GF-D8 (cell line): Measurements from ENCODE around the gene LAMC1.
"Not testable (repeated sequence)": the region's sequence is repeated elsewhere in the genome, so short reads cannot be mapped to it uniquely, and the experiment has no call there.

Source experiments
- DNase-seq: peaks from one replicate; lab custom pipeline; 2025; lab: John Stamatoyannopoulos, UW

The LAMC1 gene

DNA sequence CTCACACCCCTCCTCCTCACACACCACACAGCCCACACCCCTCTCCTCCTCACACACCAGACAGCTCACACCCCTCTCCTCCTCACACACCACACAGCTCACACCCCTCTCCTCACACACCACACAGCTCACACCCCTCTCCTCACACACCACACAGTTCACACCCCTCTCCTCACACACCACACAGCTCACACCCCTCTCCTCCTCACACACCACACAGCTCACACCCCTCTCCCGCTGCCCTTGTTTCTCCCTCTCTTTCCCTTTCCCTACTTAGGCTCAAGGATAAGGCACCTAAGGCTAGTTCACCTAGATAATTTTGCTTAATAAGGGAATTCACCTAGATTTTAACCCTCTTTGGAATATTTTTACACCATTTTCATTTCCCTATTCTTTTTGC is 126.8 kb downstream of the LAMC1 start:
- DNase-seq: not testable (repeated sequence)

DNA sequence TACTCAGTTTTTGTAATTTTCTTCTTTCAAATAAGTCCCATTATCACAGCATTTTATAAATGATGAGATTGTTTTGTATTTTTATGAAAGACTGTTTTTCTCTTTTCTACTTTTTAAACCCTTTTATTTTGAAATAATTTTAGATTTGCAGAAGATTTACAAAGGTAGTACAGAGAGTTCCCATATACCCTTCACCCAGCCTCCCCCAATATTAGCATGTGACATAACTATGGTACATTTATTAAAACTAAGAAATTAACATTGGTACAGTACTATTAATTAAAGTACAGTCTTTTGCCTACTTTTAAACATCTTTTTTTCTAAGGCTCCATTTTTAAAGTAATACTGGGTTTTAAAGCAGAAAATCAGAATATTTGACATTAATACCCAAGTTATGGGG is 127.2 kb downstream of the LAMC1 start:
- DNase-seq: no peak

DNA sequence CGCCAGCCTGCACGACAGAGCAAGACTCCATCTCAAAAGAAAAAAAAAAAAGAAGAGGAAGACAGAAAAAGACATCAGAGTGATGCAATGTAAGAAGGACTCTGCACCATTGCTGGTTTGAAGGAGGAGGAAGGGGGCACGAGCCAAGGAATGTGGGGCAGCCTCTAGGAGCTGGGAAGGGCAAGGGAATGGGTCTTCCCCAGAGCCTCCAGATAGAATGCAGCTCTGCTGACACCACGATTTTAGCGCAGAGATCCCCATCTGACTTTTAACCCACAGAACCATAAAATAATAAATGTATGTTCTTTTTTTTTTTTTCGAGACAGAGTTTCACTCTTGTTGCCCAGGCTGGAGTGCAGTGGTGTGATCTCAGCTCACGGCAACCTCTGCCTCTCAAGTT is 129.0 kb downstream of the LAMC1 start:
- DNase-seq: no peak

- no peak for DNase-seq
Measured at GRCh38 chr1:183155939-183156338, 132.7 kb downstream of the LAMC1 start.

DNA sequence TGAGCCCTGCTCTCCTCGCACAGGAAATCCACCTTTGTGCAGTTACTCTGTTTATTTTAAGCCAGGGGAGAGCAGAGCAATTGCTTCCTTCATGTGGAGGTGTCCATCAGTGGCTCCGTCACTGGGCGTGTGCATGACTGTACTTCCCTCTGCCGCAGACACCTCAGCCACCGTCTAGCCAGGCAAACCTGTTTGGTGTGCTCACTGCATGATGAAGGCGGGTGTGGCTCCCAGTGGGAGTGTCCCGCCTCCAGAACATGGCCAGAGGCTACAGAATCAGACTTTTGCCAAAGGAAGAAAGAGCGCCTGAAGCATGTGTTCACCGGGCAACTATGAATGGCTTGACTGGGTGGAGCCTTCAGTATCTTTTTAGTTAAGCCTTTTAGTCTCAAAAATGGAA is 136.7 kb downstream of the LAMC1 start:
- DNase-seq: no peak

DNA sequence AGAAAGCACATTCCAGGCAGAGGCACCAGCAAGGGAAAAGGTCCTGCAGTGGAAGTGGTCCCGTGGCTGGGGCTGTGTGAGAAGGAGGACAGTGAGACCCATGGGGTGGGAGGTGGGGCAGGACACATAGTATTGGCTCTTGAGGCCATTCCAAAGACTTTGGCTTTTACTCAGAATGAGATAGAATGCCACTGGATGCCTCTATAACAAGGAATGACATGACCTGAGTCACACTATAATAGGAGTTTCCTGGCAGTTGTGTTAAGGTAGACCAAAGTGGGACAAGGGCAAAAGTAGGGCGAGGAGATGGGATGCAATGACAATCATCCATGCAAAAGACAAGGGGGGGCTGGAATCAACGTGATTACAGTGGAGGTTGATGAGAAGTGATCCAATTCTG is 138.2 kb downstream of the LAMC1 start:
- no peak for DNase-seq

DNA sequence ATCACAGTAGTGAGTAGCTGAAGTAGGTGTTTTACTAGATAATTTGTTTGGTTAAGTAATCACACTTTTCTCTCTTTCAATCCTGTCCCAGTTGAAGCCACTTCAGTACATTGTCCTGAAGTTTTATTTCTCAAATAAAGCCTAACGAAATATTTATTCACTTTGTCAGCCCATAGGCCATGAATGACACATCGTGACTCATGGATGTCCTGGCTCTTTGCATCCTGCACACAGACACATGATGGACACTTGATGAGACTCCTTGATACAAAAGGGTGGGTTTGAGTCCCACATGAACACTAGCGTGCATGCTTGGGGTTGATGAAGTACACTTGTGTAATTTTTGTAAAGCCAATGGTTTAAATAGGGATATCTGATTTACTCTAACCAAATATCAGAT is 140.1 kb downstream of the LAMC1 start:
- DNase-seq: no peak

GRCh38 chr1:183164340-183164739 is 141.1 kb downstream of the LAMC1 start:
- no peak for DNase-seq

DNA sequence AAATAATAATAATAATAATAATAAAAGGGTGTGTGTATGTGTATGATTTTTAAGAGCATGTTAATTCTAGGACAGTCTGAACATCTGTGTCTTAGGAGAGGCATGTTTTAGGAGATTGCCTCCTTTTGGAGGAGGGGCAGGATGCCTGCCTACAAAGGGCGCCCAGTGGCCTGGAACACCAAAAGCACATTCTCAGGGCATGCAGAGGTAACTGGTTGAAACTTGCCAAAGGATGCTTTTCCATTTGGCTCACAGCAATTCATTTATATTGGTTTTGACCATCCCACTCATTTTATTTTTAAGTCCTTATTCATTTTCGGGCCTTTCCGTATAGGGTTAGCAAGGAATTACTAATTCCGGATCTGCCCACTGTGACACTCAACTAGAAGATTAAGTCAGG is 141.7 kb downstream of the LAMC1 start:
- no peak for DNase-seq

- no peak for DNase-seq
Measured at GRCh38 chr1:183165456-183165855, 142.2 kb downstream of the LAMC1 start.

- no peak for DNase-seq
Measured at GRCh38 chr1:183166454-183166853, 143.2 kb downstream of the LAMC1 start.

- DNase-seq: no peak
Measured at GRCh38 chr1:183167676-183168075, 144.5 kb downstream of the LAMC1 start.

DNA sequence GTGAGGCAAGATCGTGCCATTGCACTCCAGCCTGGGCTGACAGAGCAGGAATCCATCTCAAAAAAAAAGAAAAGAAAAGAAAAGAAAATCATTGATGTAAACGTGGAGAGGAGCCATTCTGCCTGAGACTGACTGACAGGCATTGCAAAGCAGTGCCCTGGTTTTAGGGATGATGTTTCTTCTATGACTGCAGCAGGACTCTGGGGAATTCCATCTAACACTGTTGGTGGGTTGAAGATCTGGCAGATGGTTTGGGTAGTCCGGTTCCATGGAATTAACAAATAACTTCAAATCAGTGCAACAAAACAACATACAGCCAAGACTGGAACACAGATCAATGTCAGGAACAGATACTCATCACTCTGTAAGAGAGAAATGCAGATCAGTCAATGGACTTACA is 145.1 kb downstream of the LAMC1 start:
- DNase-seq: no peak

GRCh38 chr1:183173828-183174227 is 150.6 kb downstream of the LAMC1 start:
- no peak for DNase-seq

DNA sequence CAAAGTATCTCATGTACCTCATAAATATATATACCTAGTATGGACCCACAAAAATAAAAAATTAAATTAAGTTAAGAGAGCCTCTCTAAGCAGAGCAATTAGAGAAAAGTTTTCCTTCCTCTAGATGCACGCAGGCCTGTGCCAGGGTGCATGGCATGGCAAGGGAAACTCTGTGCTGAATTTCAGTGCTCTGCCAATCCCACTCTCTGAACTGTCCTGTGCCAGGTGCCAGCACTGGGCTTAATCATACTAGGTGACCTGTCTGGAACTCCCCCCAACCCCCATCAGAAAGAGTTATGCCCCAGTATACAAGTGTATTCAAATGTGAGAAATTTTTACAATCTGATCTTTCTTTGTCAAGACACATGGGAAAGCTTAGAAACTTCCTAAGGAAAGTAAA is 152.4 kb downstream of the LAMC1 start:
- no peak for DNase-seq

DNA sequence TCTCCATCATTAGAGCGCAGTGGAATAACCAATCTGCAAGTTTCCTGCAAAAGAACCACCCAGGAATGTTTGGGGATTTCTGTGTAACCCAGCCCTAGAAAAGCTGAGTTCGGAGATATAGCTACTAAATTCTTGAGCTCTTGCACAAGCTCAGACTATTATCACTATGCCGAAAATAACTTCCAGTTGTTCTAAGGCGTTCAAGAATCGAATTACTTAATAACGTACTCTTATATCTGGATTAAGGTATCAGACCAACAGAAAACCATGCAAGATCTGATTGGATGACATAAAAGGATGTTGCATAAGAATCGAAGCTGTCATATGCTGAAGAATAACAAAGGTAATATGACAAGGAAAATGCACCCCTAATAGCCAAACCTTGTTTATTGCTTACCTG is 155.3 kb downstream of the LAMC1 start:
- no peak for DNase-seq

DNA sequence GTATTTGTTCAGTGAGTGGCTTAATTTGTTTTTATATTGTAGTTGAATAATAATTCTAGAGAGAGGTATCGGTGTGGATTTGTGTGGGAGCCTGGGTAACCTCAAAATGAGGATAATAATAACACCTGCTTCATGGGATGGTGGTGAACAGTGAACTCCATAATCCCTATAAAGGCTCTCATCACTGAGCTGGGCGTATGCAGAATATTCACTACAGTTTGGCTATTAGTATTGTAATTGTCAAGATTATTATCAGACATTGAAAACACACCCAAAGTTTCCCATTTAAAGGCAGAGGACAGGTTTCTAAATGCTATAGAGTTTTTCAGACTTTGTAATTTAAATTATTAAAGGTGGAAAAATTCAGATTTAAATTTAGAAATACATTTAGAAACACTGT is 155.8 kb downstream of the LAMC1 start:
- DNase-seq: no peak

DNA sequence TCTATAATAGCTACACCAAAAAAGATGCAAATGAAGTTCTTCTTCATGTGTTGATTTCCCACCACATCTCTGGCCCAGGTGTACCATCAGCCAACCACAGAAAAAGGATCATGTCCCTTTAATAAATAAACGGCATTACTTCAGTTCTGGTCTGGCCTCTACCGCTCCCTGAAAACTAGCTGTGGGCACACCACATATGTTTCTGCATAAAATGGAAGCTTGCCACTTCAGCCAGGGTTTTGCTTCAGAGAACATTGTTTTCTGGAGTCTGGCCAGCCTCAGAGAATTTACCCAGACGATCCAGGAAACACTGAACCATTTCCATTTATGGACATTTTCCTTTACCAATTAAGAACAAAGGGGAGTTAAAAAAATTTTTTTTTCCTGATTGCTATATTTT is 157.0 kb downstream of the LAMC1 start:
- no peak for DNase-seq

DNA sequence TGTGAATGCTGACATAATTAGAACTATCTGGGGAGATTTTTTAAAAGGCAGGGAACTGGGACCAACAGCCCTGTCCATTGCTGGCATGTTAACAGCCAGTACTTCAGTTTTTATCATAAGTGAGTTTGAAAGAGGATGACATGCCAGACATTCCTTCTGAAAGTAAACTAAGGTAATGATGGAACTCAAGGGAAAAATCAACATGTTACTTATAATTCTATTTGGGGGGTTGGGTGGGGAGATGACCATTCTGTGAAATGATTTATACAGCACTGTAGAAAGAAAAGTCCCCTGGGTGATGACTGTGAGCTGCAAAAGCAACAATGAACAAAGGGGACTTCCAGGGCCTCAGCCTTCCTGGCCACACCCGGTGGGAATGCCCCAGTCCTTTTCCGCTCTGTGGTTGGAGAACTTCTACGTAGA is 157.4 kb downstream of the LAMC1 start:
- no peak for DNase-seq

GRCh38 chr1:183185941-183186490 is 162.8 kb downstream of the LAMC1 start, which contains the start of gene LAMC2:
Gene LAMC2 (plus strand): TSS chr1:183186264. CDS start chr1:183186353, 89 bp downstream.
- DNase-seq: no peak

DNA sequence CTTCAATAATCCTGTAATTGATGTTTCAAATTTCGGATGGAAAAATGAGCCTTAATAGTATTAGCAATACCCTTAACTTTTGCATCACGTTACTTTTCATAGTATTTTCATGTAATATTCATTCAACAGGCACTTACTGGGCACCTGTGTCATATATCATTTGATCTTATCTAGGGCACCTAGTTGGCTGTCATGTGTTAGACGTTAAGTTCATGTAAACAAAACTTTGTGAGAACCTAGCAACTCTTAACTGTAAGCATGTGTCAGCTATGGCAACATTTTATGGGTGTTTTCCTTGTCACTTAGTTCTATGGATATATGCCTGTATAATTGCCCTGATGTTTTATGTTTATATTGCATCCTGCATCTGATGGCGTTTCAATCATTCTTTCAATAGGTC is 163.6 kb downstream of the LAMC1 start:
- no peak for DNase-seq

- DNase-seq: no peak
Measured at GRCh38 chr1:183188240-183188639, 165.0 kb downstream of the LAMC1 start.

DNA sequence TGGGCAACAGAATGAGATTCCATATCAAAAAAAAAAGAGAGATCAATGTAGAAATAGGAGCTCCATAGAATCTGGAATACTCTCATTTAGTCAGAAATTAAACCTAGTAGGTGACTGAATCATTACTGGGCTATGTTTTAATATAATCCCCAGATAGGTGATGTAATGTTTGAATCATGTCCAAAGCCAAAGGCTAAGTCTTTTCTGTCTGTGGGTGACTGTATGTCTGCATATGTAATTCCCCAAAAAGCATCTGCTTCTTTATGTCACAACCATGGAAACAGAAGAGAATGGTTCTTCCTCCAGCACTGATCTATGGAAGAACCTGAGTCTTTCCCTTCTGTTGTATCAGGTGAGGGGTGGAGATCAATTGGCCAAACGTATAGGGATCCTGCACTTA is 168.6 kb downstream of the LAMC1 start:
- DNase-seq: no peak

DNA sequence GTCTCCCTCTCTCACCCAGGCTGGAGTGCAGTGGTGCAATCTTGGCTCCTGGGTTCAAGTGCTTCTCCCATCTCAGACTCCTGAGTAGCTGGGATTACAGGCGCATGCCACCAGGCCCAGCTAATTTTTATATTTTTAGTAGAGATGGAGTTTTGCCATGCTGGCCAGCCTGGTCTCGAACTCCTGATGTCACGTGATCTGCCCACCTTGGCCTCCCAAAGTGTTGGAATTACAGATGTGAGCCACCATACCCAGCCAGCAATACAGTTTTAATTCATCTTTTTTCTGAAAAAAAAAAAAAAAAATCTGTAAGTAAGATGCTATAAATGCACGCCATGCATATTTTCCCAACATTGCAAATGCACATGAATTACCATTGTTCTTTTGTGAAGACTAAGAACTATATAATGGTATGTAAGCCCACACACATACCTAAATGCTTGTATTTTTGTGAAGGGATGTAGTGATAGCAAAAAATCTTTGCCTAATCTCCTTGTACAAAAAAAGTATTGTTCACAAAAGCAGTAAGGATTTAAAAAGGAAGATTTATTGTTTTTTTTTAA is 170.8 kb downstream of the LAMC1 start:
- DNase-seq: no peak
